ENCODE data around the gene TLE4.
"Not testable (repeated sequence)": the region's sequence is repeated elsewhere in the genome, so short reads cannot be mapped to it uniquely, and the experiment has no call there.

TLE4 gene

GRCh38 chr9:79741381-79741780, 169.6 kb downstream of the TLE4 start:
- no peak for DNase-seq (ENCODE audit: low read depth)

GRCh38 chr9:79742110-79742721, 170.5 kb downstream of the TLE4 start:
- no peak for DNase-seq (ENCODE audit: low read depth)

GRCh38 chr9:79744521-79744920, 172.8 kb downstream of the TLE4 start:
- no peak for DNase-seq (ENCODE audit: low read depth)

GRCh38 chr9:79745752-79746336, 174.1 kb downstream of the TLE4 start:
- DNase-seq (ENCODE audit: low read depth), result no peak

- DNase-seq (ENCODE audit: low read depth), result not testable (repeated sequence)
Observed at GRCh38 chr9:79751895-79752466, 180.2 kb downstream of the TLE4 start.

GRCh38 chr9:79756414-79756813, 184.6 kb downstream of the TLE4 start:
- DNase-seq (ENCODE audit: low read depth), result no peak

GRCh38 chr9:79757074-79757473, 185.3 kb downstream of the TLE4 start:
- no peak for DNase-seq (ENCODE audit: low read depth)

GRCh38 chr9:79757881-79758669, 186.3 kb downstream of the TLE4 start:
- DNase-seq (ENCODE audit: low read depth), result no peak

- no peak for DNase-seq (ENCODE audit: low read depth)
Observed at GRCh38 chr9:79759460-79759859, 187.7 kb downstream of the TLE4 start.

- DNase-seq (ENCODE audit: low read depth), result no peak
Observed at GRCh38 chr9:79762070-79762469, 190.3 kb downstream of the TLE4 start.

GRCh38 chr9:79763671-79764285, 192.0 kb downstream of the TLE4 start:
- no peak for DNase-seq (ENCODE audit: low read depth)

- DNase-seq (ENCODE audit: low read depth), result peak; percentile 54
Observed at GRCh38 chr9:79764374-79764773, 192.6 kb downstream of the TLE4 start.

- no peak for DNase-seq (ENCODE audit: low read depth)
Observed at GRCh38 chr9:79765466-79765865, 193.7 kb downstream of the TLE4 start.

- no peak for DNase-seq (ENCODE audit: low read depth)
Observed at GRCh38 chr9:79766091-79766490, 194.3 kb downstream of the TLE4 start.

- no peak for DNase-seq (ENCODE audit: low read depth)
Observed at GRCh38 chr9:79768194-79768593, 196.4 kb downstream of the TLE4 start.

GRCh38 chr9:79769476-79770275, 197.9 kb downstream of the TLE4 start:
- DNase-seq (ENCODE audit: low read depth), result no peak

- DNase-seq (ENCODE audit: low read depth), result no peak
Observed at GRCh38 chr9:79774356-79774755, 202.6 kb downstream of the TLE4 start.
